Adrenal gland (tissue), 5 donors: Measurements from ENCODE around the gene PLRG1.

Source experiments
- CTCF ChIP-seq, 6 experiments: fragments of 450-650 bp in 4 of 6; fragments of 200-600 bp in 2 of 6; sonication (generic) in 1 of 6; IDR thresholded peaks; 1 replicate in 5 of 6; 2 replicates in 1 of 6; pipeline versions ENCODE4 v1.5.1 to v1.8.0; 2016 to 2021; ENCODE audit warnings: antibody characterized with exemption in 6 of 6, mild to moderate bottlenecking in 2 of 6, moderate library complexity in 1 of 6
- POLR2A ChIP-seq, 2 donors: fragments of 450-650 bp; IDR thresholded peaks; one replicate each; pipeline ENCODE4 v1.6.1; 2017; ENCODE audit warnings: antibody characterized with exemption in 2 of 2, mild to moderate bottlenecking in 2 of 2, moderate library complexity in 1 of 2
- donor health status: DM: no; HTN: no; CAD: no.

- TF ChIP-seq CTCF (IDR thresholded peaks at IDR 0.05) (no peak), POLR2A (IDR thresholded peaks at IDR 0.05) (no peak)
Observed at GRCh38 chr4:154511981-154512380, 38.2 kb downstream of the PLRG1 start.
